ENCODE data around the gene KY.

GRCh38 chr3:134699721-134700120, 48.9 kb upstream of the KY start:
- no peak for TF ChIP-seq CTCF (IDR thresholded peaks at IDR 0.05; ENCODE audit: low read depth, low read length, poor library complexity, severe bottlenecking)
- TF ChIP-seq EZH2phosphoT487 (IDR thresholded peaks at IDR 0.05; ENCODE audit: borderline replicate concordance, low read length) = no peak

All from DOHH2 (cell line).